GM19043 (cell line): ENCODE measurements around the gene MAGEA12.
"Not testable (repeated sequence)": the region's sequence is repeated elsewhere in the genome, so short reads cannot be mapped to it uniquely, and the experiment has no call there.

ENCODE experiments used
- ATAC-seq: cut with Tn5 transposase; IDR thresholded peaks from one replicate; pipeline ENCODE4 v1.9.1; 2021; ENCODE audit warnings: low read depth; ENCODE audit not compliant: unreplicated experiment

Gene MAGEA12

DNA sequence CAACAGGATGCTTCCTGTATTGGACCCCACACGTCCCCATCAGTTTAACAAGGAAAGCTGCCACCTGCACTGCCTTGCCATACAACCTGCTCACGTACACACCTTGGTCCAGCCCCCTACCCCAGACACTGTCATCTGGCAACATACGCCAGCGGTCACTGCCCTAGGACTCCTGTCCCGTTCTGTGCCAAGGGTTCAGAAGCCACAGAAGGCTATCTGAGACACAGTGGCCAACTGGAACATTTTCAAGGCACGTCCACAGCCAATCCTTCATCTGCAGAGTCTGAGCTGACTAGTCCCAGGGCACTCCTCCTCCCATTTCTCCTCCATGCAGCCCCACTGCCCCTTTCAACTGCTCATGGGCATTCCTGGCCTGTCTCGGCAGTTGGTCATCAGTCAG lies 28.0 kb downstream of the MAGEA12 start:
- not testable (repeated sequence) for ATAC-seq

GRCh38 chrX:152766562-152766961 lies 33.0 kb downstream of the MAGEA12 start:
- not testable (repeated sequence) for ATAC-seq

DNA sequence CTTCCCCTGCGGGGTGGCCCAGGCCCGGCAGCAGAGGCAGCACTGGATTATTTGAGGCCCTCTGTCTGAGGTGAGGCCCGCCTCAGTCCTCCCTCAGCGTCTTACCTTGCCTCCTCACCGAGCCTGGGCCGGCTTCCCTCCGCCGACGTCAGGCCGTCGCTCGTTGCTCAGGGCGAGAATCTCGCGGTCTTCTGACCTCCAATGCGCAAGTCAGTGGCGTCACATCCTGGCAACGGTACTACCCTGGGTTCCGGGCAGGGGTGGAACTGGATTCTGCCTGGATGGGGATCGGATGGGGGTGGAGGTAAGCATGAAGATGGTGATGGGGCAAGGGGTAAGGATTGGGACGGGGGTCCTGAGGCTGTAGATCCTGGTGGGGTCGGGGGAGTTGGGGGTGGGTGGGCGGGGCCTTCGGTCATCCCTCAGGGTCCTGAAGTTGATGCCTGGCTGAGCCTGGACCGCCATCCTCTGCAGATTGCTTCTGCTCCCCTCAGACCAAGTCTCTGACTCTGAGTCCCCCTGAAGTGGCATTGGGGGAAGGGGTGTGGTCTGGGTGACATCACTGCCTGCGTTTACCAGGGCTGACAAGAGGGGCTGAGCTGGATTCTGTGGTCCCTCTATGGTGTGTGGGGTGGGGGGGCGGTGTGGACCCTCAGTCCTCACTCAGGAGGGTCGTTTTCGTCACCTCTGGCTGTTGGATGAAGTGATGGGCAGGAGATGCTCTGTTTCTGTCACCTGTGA lies 36.2 kb downstream of the MAGEA12 start, which contains the start of gene MAGEA6:
Gene MAGEA6 (minus strand): TSS at position 141 of the 741 bp plus-strand sequence. CDS start 2,039 bp downstream, outside the sequence.
- ATAC-seq: not testable (repeated sequence)

GRCh38 chrX:152787062-152787461 lies 53.5 kb downstream of the MAGEA12 start:
- ATAC-seq: peak; percentile 70
